ENCODE measurements around the gene CCNG2. TPM values are rescaled to one million over a fixed set of nuclear protein-coding genes. Genes with fewer than 3 reads are reported as not detected.

CCNG2 gene
- total RNA-seq, 1 experiment from 2014 or later: 10.6 TPM

DNA sequence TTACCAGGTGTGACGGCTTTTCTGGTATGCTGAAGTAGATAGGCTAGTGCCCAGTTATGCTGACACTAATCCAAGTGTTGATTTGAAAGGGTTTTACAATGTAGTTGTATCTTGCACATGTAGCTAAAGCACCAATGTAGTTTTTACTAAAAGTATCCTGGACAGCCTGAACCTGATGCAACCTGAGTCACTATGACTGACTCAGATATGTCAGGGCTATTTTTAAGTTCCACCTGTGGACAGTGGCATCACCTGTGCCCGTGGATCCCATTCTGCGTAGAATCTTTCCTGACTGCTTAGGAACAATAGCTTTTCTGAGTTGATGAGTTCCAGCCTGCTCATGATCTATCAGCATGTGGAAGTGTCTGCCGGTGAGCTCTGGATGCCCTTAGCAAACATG lies 58.1 kb downstream of the CCNG2 start:
- DNase-seq: no peak
- peaks cover 21% of the 10 kb centered on the region for H3K27me3 Mint-ChIP-seq (ENCODE audit: low read depth)
- Histone ChIP-seq H3K18ac (ENCODE audit: insufficient read length, low read depth, low read length) (no peak overlapping the region), H3K14ac (ENCODE audit: insufficient read depth, low read length) (no peak overlapping the region), H4K20me1 (ENCODE audit: control insufficient read depth, insufficient read depth, insufficient read length) (no peaks in the 10 kb centered on the region), H3K4me1 (ENCODE audit: insufficient read depth, low read length) (no peaks in the 10 kb centered on the region), H3K27ac (ENCODE audit: insufficient read length, low read depth, low read length) (no peak overlapping the region), H3K23me2 (ENCODE audit: insufficient read length, low read depth, low read length, poor library complexity, severe bottlenecking) (no peaks in the 10 kb centered on the region), H2BK15ac (ENCODE audit: low read depth, low read length) (no peak overlapping the region), H2BK20ac (ENCODE audit: low read depth, low read length, poor library complexity, severe bottlenecking) (no peak overlapping the region), H3K4ac (ENCODE audit: low read depth, low read length) (no peak overlapping the region), H3K9ac (ENCODE audit: extremely low read depth, insufficient read length, low read length) (no peak overlapping the region), H2AK5ac (ENCODE audit: insufficient read length, low read length) (no peak overlapping the region), H4K91ac (ENCODE audit: insufficient read length, low read depth, low read length) (no peak overlapping the region), H3K27me3 (ENCODE audit: insufficient read depth, low read length) (no peaks in the 10 kb centered on the region), H3K79me2 (ENCODE audit: insufficient read depth, low read length) (no peaks in the 10 kb centered on the region), H2BK120ac (ENCODE audit: low read depth, low read length, poor library complexity, severe bottlenecking) (no peak overlapping the region), H3K4me2 (ENCODE audit: insufficient read depth, insufficient read length, low read length) (no peak overlapping the region), H3K23ac (ENCODE audit: insufficient read length, low read depth, low read length) (no peak overlapping the region), H3K79me1 (ENCODE audit: insufficient read depth, low read depth, low read length, poor library complexity, severe bottlenecking) (no peaks in the 10 kb centered on the region), H4K5ac (ENCODE audit: insufficient read length, low read depth, low read length) (no peak overlapping the region), H4K8ac (replicated peaks; ENCODE audit: insufficient read length, low read depth, low read length) (no peak overlapping the region), H2AFZ (ENCODE audit: low read length) (no peak overlapping the region), H2BK12ac (ENCODE audit: insufficient read length, low read depth, low read length) (no peak overlapping the region), H3K9me3 (ENCODE audit: control insufficient read depth, low read depth, low read length) (no peaks in the 10 kb centered on the region), H2BK5ac (ENCODE audit: insufficient read length, low read length) (no peak overlapping the region), H3T11ph (ENCODE audit: low read length) (no peak overlapping the region), H3K56ac (ENCODE audit: insufficient read length, low read depth, low read length) (no peak overlapping the region)
- H3K9me3 Mint-ChIP-seq: no peaks in the 10 kb centered on the region
- H3K36me3 Mint-ChIP-seq (ENCODE audit: insufficient read depth in 1 of 3, low read depth in 3 of 3): no peaks in the 10 kb centered on the region
- no CpG with 5 or more reads among the region's 4 CpGs for WGBS (ENCODE audit: extremely low coverage, insufficient read length, low lambda C conversion rate)
- H3K4me3 Mint-ChIP-seq: no peak overlapping the region
- TF ChIP-seq, protein P1, sequence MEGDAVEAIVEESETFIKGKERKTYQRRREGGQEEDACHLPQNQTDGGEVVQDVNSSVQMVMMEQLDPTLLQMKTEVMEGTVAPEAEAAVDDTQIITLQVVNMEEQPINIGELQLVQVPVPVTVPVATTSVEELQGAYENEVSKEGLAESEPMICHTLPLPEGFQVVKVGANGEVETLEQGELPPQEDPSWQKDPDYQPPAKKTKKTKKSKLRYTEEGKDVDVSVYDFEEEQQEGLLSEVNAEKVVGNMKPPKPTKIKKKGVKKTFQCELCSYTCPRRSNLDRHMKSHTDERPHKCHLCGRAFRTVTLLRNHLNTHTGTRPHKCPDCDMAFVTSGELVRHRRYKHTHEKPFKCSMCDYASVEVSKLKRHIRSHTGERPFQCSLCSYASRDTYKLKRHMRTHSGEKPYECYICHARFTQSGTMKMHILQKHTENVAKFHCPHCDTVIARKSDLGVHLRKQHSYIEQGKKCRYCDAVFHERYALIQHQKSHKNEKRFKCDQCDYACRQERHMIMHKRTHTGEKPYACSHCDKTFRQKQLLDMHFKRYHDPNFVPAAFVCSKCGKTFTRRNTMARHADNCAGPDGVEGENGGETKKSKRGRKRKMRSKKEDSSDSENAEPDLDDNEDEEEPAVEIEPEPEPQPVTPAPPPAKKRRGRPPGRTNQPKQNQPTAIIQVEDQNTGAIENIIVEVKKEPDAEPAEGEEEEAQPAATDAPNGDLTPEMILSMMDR (conservative IDR thresholded peaks at IDR 0.05): no peak
- H3K4me1 Mint-ChIP-seq: no peaks in the 10 kb centered on the region
- H3K27ac Mint-ChIP-seq: no peak overlapping the region

All from H9 (cell line).